NT2/D1 (cell line): Measurements from ENCODE around the gene THAP3.

Experiments used
- SUZ12 ChIP-seq: IDR thresholded peaks from 2 replicates; pipeline ENCODE4 v1.6.1; 2011; ENCODE audit not compliant: insufficient read length, insufficient read depth; ENCODE audit errors: extremely low read depth
- YY1 ChIP-seq: IDR thresholded peaks from 2 replicates; pipeline ENCODE4 v1.6.1; 2011; ENCODE audit not compliant: insufficient read length, insufficient read depth
- ZNF274 ChIP-seq: IDR thresholded peaks from 2 replicates; pipeline ENCODE4 v1.6.1; 2011; ENCODE audit warnings: mild to moderate bottlenecking, low read depth, low read length

- TF ChIP-seq YY1 (no peak), ZNF274 (no peak), SUZ12 (no peak)
Measured at GRCh38 chr1:6579374-6580118, 45.1 kb upstream of the THAP3 start, which contains the start of gene ZBTB48.
